ENCODE results near the gene VRK1.

Gene VRK1

GRCh38 chr14:96909841-96910364, 112.7 kb downstream of the VRK1 start:
- TF ChIP-seq CTCF (IDR thresholded peaks at IDR 0.05; ENCODE audit: low read depth, low read length, poor library complexity, severe bottlenecking) (no peak), EZH2phosphoT487 (IDR thresholded peaks at IDR 0.05; ENCODE audit: borderline replicate concordance, low read length) (no peak)
- Histone ChIP-seq H3K4me1 (ENCODE audit: control insufficient read depth, low read length) (no peaks in the 10 kb centered on the region), H3K4me2 (ENCODE audit: low read length) (no peak overlapping the region), H3K36me3 (ENCODE audit: control insufficient read depth, low read length) (no peaks in the 10 kb centered on the region), H3F3A (ENCODE audit: control insufficient read depth, insufficient read depth) (no peaks in the 10 kb centered on the region), H3K79me2 (ENCODE audit: control insufficient read depth, low read length) (no peaks in the 10 kb centered on the region), H4K20me1 (ENCODE audit: control insufficient read depth, insufficient read depth, low read depth, low read length) (no peaks in the 10 kb centered on the region), H3K27ac (ENCODE audit: low read depth, low read length) (no peak overlapping the region), H3K4me3 (ENCODE audit: low read length) (no peak overlapping the region), H3K27me3 (ENCODE audit: control insufficient read depth, low read length) (no peaks in the 10 kb centered on the region), H3K9me3 (ENCODE audit: control insufficient read depth, insufficient read depth, low read length) (peaks cover 13% of the 10 kb centered on the region; the same call in 1 of the 2 replicates), H3K9me2 (replicated peaks; ENCODE audit: control insufficient read depth, low read length) (no peaks in the 10 kb centered on the region)

- Histone ChIP-seq H3K27me3 (ENCODE audit: control insufficient read depth, low read length) (no peaks in the 10 kb centered on the region), H3K27ac (ENCODE audit: low read depth, low read length) (no peak overlapping the region), H3K4me3 (ENCODE audit: low read length) (no peak overlapping the region), H3F3A (ENCODE audit: control insufficient read depth, insufficient read depth) (no peaks in the 10 kb centered on the region), H3K4me2 (ENCODE audit: low read length) (no peak overlapping the region), H4K20me1 (ENCODE audit: control insufficient read depth, insufficient read depth, low read depth, low read length) (no peaks in the 10 kb centered on the region), H3K9me3 (ENCODE audit: control insufficient read depth, insufficient read depth, low read length) (peaks cover 13% of the 10 kb centered on the region; the same call in 1 of the 2 replicates), H3K79me2 (ENCODE audit: control insufficient read depth, low read length) (no peaks in the 10 kb centered on the region), H3K4me1 (ENCODE audit: control insufficient read depth, low read length) (no peaks in the 10 kb centered on the region), H3K9me2 (replicated peaks; ENCODE audit: control insufficient read depth, low read length) (no peaks in the 10 kb centered on the region), H3K36me3 (ENCODE audit: control insufficient read depth, low read length) (no peaks in the 10 kb centered on the region)
- TF ChIP-seq EZH2phosphoT487 (IDR thresholded peaks at IDR 0.05; ENCODE audit: borderline replicate concordance, low read length) = no peak
Observed at GRCh38 chr14:96911499-96912149, 114.4 kb downstream of the VRK1 start.

- H3F3A ChIP-seq (ENCODE audit: control insufficient read depth, insufficient read depth) = no peaks in the 10 kb centered on the region
- peaks cover 7% of the 10 kb centered on the region; the same call in 1 of the 2 replicates for H3K9me3 ChIP-seq (ENCODE audit: control insufficient read depth, insufficient read depth, low read length)
- no peaks in the 10 kb centered on the region for H3K4me1 ChIP-seq (ENCODE audit: control insufficient read depth, low read length)
- no peaks in the 10 kb centered on the region for H3K27me3 ChIP-seq (ENCODE audit: control insufficient read depth, low read length)
- H3K36me3 ChIP-seq (ENCODE audit: control insufficient read depth, low read length) = no peaks in the 10 kb centered on the region
- H3K27ac ChIP-seq (ENCODE audit: low read depth, low read length) = no peak overlapping the region
- H3K4me3 ChIP-seq (ENCODE audit: low read length) = no peak overlapping the region
- H4K20me1 ChIP-seq (ENCODE audit: control insufficient read depth, insufficient read depth, low read depth, low read length) = no peaks in the 10 kb centered on the region
- H3K79me2 ChIP-seq (ENCODE audit: control insufficient read depth, low read length) = no peaks in the 10 kb centered on the region
- no peaks in the 10 kb centered on the region for H3K9me2 ChIP-seq (replicated peaks; ENCODE audit: control insufficient read depth, low read length)
- no peak overlapping the region for H3K4me2 ChIP-seq (ENCODE audit: low read length)
- no peak for TF ChIP-seq CTCF (IDR thresholded peaks at IDR 0.05; ENCODE audit: low read depth, low read length, poor library complexity, severe bottlenecking)
- no peak for TF ChIP-seq EZH2phosphoT487 (IDR thresholded peaks at IDR 0.05; ENCODE audit: borderline replicate concordance, low read length)
Observed at GRCh38 chr14:96914571-96915128, 117.5 kb downstream of the VRK1 start.

GRCh38 chr14:96915478-96915877, 118.3 kb downstream of the VRK1 start:
- Histone ChIP-seq H3K9me3 (ENCODE audit: control insufficient read depth, insufficient read depth, low read length) (no peaks in the 10 kb centered on the region), H3K4me2 (ENCODE audit: low read length) (no peak overlapping the region), H4K20me1 (ENCODE audit: control insufficient read depth, insufficient read depth, low read depth, low read length) (no peaks in the 10 kb centered on the region), H3K27me3 (ENCODE audit: control insufficient read depth, low read length) (no peaks in the 10 kb centered on the region), H3K79me2 (ENCODE audit: control insufficient read depth, low read length) (no peaks in the 10 kb centered on the region), H3K4me1 (ENCODE audit: control insufficient read depth, low read length) (no peaks in the 10 kb centered on the region), H3K36me3 (ENCODE audit: control insufficient read depth, low read length) (no peaks in the 10 kb centered on the region), H3K9me2 (replicated peaks; ENCODE audit: control insufficient read depth, low read length) (no peaks in the 10 kb centered on the region), H3K27ac (ENCODE audit: low read depth, low read length) (no peak overlapping the region), H3F3A (ENCODE audit: control insufficient read depth, insufficient read depth) (no peaks in the 10 kb centered on the region), H3K4me3 (ENCODE audit: low read length) (no peak overlapping the region)
- TF ChIP-seq CTCF (IDR thresholded peaks at IDR 0.05; ENCODE audit: low read depth, low read length, poor library complexity, severe bottlenecking) (no peak), EZH2phosphoT487 (IDR thresholded peaks at IDR 0.05; ENCODE audit: borderline replicate concordance, low read length) (no peak)
